HCT116 (cell line): ENCODE measurements around the gene RUNDC3A. TPM values are rescaled to one million over a fixed set of nuclear protein-coding genes. Genes with fewer than 3 reads are reported as not detected.
"Not testable (repeated sequence)": the region's sequence is repeated elsewhere in the genome, so short reads cannot be mapped to it uniquely, and the experiment has no call there.

Experiments
- ATAC-seq: fragments of 200-7000 bp; cut with Tn5 transposase; 2 replicates; pipeline ENCODE4 v1.9.1; 2020; ENCODE audit warnings: mild to moderate bottlenecking, moderate library complexity
- BruUV-seq: library from RNA; stranded (reverse); fragments of 400-500 nt; replicated peaks from 2 replicates; lab custom pipeline; 2021; lab: Mats Ljungman, UMichigan
- CTCF ChIA-PET: fragments of 300-600 bp; sonication (Branson Sonifier 250); formaldehyde crosslinking; loops from one replicate; lab custom pipeline; 2021; ENCODE audit warnings: antibody characterized with exemption; lab: Charles Lee
- POLR2A ChIA-PET: fragments of 300-600, 350-600 bp; sonication (Branson Sonifier 250); formaldehyde crosslinking; loops from one replicate; lab custom pipeline; 2021; ENCODE audit warnings: antibody characterized with exemption; lab: Charles Lee
- RAD21 ChIA-PET, 2 experiments: fragments of 300-600 bp; sonication (Branson Sonifier 250); formaldehyde crosslinking; loops; one replicate each; lab custom pipeline; 2023; ENCODE audit warnings: low total read pairs in 2 of 2; ENCODE audit not compliant: uncharacterized antibody in 2 of 2, unreplicated experiment in 2 of 2, low non-redundant PET in 1 of 2; lab: Charles Lee
- DNase-seq: peaks from one replicate; pipeline ENCODE4 v3.0.0-alpha.2; 2010; ENCODE audit warnings: low read depth, low spot score
- H2AFZ ChIP-seq: fragments of 200-600 bp; shearing (Covaris generic), sonication (generic); 2 replicates; pipeline ENCODE4 v1.6.1; 2017; ENCODE audit warnings: low read depth, mixed run types, mixed read lengths, antibody characterized with exemption, low read length; ENCODE audit not compliant: poor library complexity, severe bottlenecking
- H3K27ac ChIP-seq: 2 replicates; pipeline ENCODE4 v1.5.1; 2012; ENCODE audit warnings: low read depth, low read length
- H3K27me3 ChIP-seq: fragments of 200-600 bp; sonication (generic); 2 replicates; pipeline ENCODE4 v1.6.1; 2016; ENCODE audit warnings: mixed run types, low read length, mixed read lengths; ENCODE audit not compliant: insufficient read depth
- H3K36me3 ChIP-seq, 2 experiments: fragments of 200-500 bp in 1 of 2; fragments of 200-600 bp in 1 of 2; sonication (Bioruptor generic) in 1 of 2; sonication (generic) in 1 of 2; 2 replicates each; pipeline versions ENCODE4 v1.5.1 to v1.6.1; 2014 to 2016; ENCODE audit warnings: low read length in 2 of 2, inconsistent platforms in 1 of 2, mixed read lengths in 1 of 2, mixed run types in 1 of 2; ENCODE audit not compliant: insufficient read depth in 2 of 2, control insufficient read depth in 1 of 2
- H3K4me1 ChIP-seq, 2 experiments: fragments of 200-600 bp in 1 of 2; sonication (generic) in 1 of 2; 2 replicates each; pipeline versions ENCODE4 v1.5.1 to v1.6.1; 2012 to 2017; ENCODE audit warnings: low read length in 2 of 2, inconsistent platforms in 1 of 2, mild to moderate bottlenecking in 1 of 2, mixed read lengths in 1 of 2, mixed run types in 1 of 2, moderate library complexity in 1 of 2; ENCODE audit not compliant: insufficient read depth in 2 of 2, control insufficient read depth in 1 of 2
- H3K4me2 ChIP-seq: fragments of 200-600 bp; sonication (generic); 2 replicates; pipeline ENCODE4 v1.6.1; 2017; ENCODE audit warnings: mixed run types, low read length, mixed read lengths
- H3K4me3 ChIP-seq, 2 experiments: fragments of 200-600 bp in 1 of 2; sonication (generic) in 1 of 2; replicated peaks in 1 of 2; 2 replicates each; pipeline ENCODE4 v1.5.1; 2011 to 2016; ENCODE audit warnings: low read length in 2 of 2, control low read depth in 1 of 2, low read depth in 1 of 2, mild to moderate bottlenecking in 1 of 2, mixed read lengths in 1 of 2, mixed run types in 1 of 2
- H3K79me2 ChIP-seq: fragments of 200-600 bp; sonication (generic); 2 replicates; pipeline ENCODE4 v1.6.1; 2017; ENCODE audit warnings: mild to moderate bottlenecking, mixed run types, low read length, moderate library complexity, mixed read lengths; ENCODE audit not compliant: insufficient read depth
- H3K9ac ChIP-seq: fragments of 200-600 bp; sonication (generic); 2 replicates; pipeline ENCODE4 v1.6.1; 2016; ENCODE audit warnings: low read length, mixed read lengths
- H3K9me2 ChIP-seq: fragments of 200-600 bp; sonication (generic), shearing (Covaris generic); 2 replicates; pipeline ENCODE4 v1.6.1; 2017; ENCODE audit warnings: mixed run types, mild to moderate bottlenecking, moderate library complexity; ENCODE audit not compliant: insufficient read depth
- H3K9me3 ChIP-seq, 2 experiments: fragments of 200-500 bp in 1 of 2; fragments of 200-600 bp in 1 of 2; sonication (Bioruptor generic) in 1 of 2; sonication (generic) in 1 of 2; 2 replicates each; pipeline ENCODE4 v1.6.1; 2014 to 2017; ENCODE audit warnings: low read length in 2 of 2, mixed read lengths in 2 of 2, inconsistent platforms in 1 of 2, low read depth in 1 of 2, mild to moderate bottlenecking in 1 of 2, mixed run types in 1 of 2, moderate library complexity in 1 of 2; ENCODE audit not compliant: control insufficient read depth in 1 of 2, insufficient read depth in 1 of 2
- H4K20me1 ChIP-seq: fragments of 200-600 bp; sonication (generic), shearing (Covaris generic); 2 replicates; pipeline ENCODE4 v1.6.1; 2017; ENCODE audit warnings: mixed run types, mild to moderate bottlenecking, moderate library complexity; ENCODE audit not compliant: insufficient read depth
- EZH2 ChIP-seq: fragments of 200-600 bp; sonication (generic); IDR thresholded peaks from 2 replicates; pipeline ENCODE4 v1.6.1; 2017; ENCODE audit warnings: antibody characterized with exemption, mixed run types
- TCF7L2 ChIP-seq: IDR thresholded peaks from 2 replicates; pipeline ENCODE4 v1.7.0; 2011; ENCODE audit warnings: borderline replicate concordance, inconsistent platforms; ENCODE audit not compliant: insufficient read depth, insufficient read length; ENCODE audit errors: extremely low read depth
- YY1 ChIP-seq: IDR thresholded peaks from 2 replicates; pipeline ENCODE4 v1.6.1; 2011; ENCODE audit warnings: low read length, low read depth, moderate library complexity, mild to moderate bottlenecking; ENCODE audit not compliant: insufficient replicate concordance; ENCODE audit errors: extremely low read depth
- intact Hi-C: fragments of 100-400 bp; cut with micrococcal nuclease; formaldehyde crosslinking; loops from 2 replicates; pipeline ENCODE4 v1.10.0; 2022
- total RNA-seq: library from RNA; stranded (reverse); gene quantifications from one replicate; pipeline ENCODE4 v1.2.1, GENCODE V29; 2021; ENCODE audit not compliant: unreplicated experiment

The RUNDC3A gene
- total RNA-seq, 1 experiment from 2014 or later = 0.61 TPM

- TF ChIP-seq YY1 = no peak
- TF ChIP-seq EZH2 = no peak
These were observed 55.3 kb downstream of the RUNDC3A start, which contains the start of gene FAM171A2 (continued) for GRCh38 chr17:44363613-44364159.

GRCh38 chr17:44365051-44365450, 56.6 kb downstream of the RUNDC3A start:
- H3K4me2 ChIP-seq, H3K4me3 ChIP-seq, H4K20me1 ChIP-seq, H3K36me3 ChIP-seq, H3K9me2 ChIP-seq, DNase-seq, H3K27me3 ChIP-seq, RAD21 ChIA-PET, H3K9me3 ChIP-seq, H3K9ac ChIP-seq, BruUV-seq, ATAC-seq, H3K79me2 ChIP-seq, H2AFZ ChIP-seq, H3K27ac ChIP-seq, POLR2A ChIA-PET: not testable (repeated sequence)
- peaks cover 7 to 27% of the 10 kb centered on the region in 2 experiments; a peak in 3 of 4 replicates for H3K4me1 ChIP-seq
- intact Hi-C loops = loop anchor here (10.0 kb wide), 1 partner anchor 460 kb away; the partner anchor contains the start of gene MPP2
- CTCF ChIA-PET = interaction anchor here (0.7 kb wide), 2 partner anchors 221 to 284 kb away, joined by 3 read pairs; no protein-coding TSS in a partner anchor

GRCh38 chr17:44367231-44367979, 59.0 kb downstream of the RUNDC3A start:
- H3K9me3 ChIP-seq = no peaks in the 10 kb centered on the region
- H4K20me1 ChIP-seq = no peaks in the 10 kb centered on the region
- no peaks in the 10 kb centered on the region for H3K9me2 ChIP-seq
- H3K9ac ChIP-seq = no peak overlapping the region
- no peak overlapping the region for H3K4me2 ChIP-seq
- H3K4me1 ChIP-seq = peaks cover 4 to 12% of the 10 kb centered on the region in 2 experiments; a peak in 3 of 4 replicates
- BruUV-seq = no TSS peak
- TF ChIP-seq TCF7L2 = no peak
- H3K4me3 ChIP-seq = no peak overlapping the region
- H3K36me3 ChIP-seq = no peaks in the 10 kb centered on the region
- POLR2A ChIA-PET = no interaction called here
- no peaks in the 10 kb centered on the region for H3K27me3 ChIP-seq
- ATAC-seq = no peak
- H3K79me2 ChIP-seq = no peaks in the 10 kb centered on the region
- H2AFZ ChIP-seq = no peak overlapping the region
- no peak for DNase-seq
- H3K27ac ChIP-seq = no peak overlapping the region
- intact Hi-C loops = loop anchor here (10.0 kb wide), 1 partner anchor 463 kb away; the partner anchor contains the start of gene MPP2
- RAD21 ChIA-PET = no interaction called here
- CTCF ChIA-PET = interaction anchor here (2.0 kb wide), 1 partner anchor 9 kb away, joined by 5 read pairs; no protein-coding TSS in a partner anchor

Other genes with a start within 250 kb of the RUNDC3A start
- gene LSM12, start 241.9 kb upstream of the RUNDC3A start, total RNA-seq = 99.6 TPM
- gene G6PC3, start 237.9 kb upstream of the RUNDC3A start, total RNA-seq = 50.6 TPM
- 32.9 TPM for gene HDAC5, start 185.0 kb upstream of the RUNDC3A start, total RNA-seq
- gene HROB, start 166.7 kb upstream of the RUNDC3A start, total RNA-seq = 14.3 TPM
- 0.37 TPM for gene ASB16, start 137.9 kb upstream of the RUNDC3A start, total RNA-seq
- gene TMUB2, start 121.6 kb upstream of the RUNDC3A start, total RNA-seq = 25.1 TPM
- gene ATXN7L3, start 108.7 kb upstream of the RUNDC3A start, total RNA-seq = 86.7 TPM
- gene UBTF, start 88.9 kb upstream of the RUNDC3A start, total RNA-seq = 84.3 TPM
- gene SLC4A1, start 40.5 kb upstream of the RUNDC3A start, total RNA-seq = 0.22 TPM
- gene SLC25A39, start 16.2 kb downstream of the RUNDC3A start, total RNA-seq = 326 TPM
- gene GRN, start 36.7 kb downstream of the RUNDC3A start, total RNA-seq = 206 TPM
- 18.0 TPM for gene FAM171A2, start 55.3 kb downstream of the RUNDC3A start, total RNA-seq
- 7.6 TPM for gene ITGA2B, start 81.0 kb downstream of the RUNDC3A start, total RNA-seq
- 28.7 TPM for gene GPATCH8, start 194.8 kb downstream of the RUNDC3A start, total RNA-seq
- 12.8 TPM for gene FZD2, start 248.9 kb downstream of the RUNDC3A start, total RNA-seq